SK-N-DZ (cell line): Measurements from ENCODE around the gene PBX2.
"Not testable (repeated sequence)": the region's sequence is repeated elsewhere in the genome, so short reads cannot be mapped to it uniquely, and the experiment has no call there.

Experiments used
- DNase-seq: peaks from one replicate; pipeline ENCODE4 v3.0.0-alpha.2; 2015; ENCODE audit warnings: low spot score

Gene PBX2

DNA sequence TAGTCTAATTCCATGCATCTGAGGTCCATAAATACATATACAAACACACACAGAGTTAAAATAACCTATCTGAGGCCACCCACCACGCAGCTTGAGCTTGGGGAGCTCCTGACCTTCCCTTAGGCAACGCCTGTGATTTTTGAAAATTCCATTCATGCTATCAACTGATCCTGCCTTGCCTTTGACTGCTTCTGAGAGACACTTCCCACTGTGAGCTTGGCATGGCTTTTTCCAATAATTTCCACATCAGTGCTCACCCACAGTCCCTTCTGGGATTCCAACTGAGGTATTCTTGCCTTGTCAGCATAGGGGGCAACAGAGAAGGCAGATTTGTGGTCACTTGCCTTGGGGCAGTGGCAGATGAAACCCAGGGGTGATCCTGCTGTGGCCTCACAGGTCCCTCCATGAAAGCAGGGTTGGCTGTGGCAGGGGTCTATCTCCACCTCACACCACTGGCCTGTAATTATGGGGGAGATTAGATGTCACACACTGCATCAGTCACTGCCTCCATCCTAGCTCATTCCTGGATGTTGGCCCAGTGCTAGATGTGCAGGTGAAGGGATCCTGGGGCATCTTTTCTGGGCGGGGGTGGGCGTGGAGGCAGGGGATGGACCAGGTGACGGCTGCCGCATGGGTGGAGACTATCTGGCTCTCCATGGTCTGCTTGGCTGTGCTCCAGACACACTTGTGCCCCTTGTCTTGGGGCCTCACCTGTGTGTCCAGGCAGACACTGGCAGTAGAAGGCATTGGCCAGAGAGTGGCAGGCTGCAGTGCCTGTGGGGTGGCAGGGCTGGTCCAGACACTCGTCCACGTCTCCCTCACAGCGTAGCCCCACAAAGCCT lies 13.6 kb upstream of the PBX2 start:
- no peak for DNase-seq

GRCh38 chr6:32202186-32202585 lies 12.2 kb upstream of the PBX2 start:
- DNase-seq: no peak

GRCh38 chr6:32200711-32201475 lies 10.9 kb upstream of the PBX2 start:
- no peak for DNase-seq

DNA sequence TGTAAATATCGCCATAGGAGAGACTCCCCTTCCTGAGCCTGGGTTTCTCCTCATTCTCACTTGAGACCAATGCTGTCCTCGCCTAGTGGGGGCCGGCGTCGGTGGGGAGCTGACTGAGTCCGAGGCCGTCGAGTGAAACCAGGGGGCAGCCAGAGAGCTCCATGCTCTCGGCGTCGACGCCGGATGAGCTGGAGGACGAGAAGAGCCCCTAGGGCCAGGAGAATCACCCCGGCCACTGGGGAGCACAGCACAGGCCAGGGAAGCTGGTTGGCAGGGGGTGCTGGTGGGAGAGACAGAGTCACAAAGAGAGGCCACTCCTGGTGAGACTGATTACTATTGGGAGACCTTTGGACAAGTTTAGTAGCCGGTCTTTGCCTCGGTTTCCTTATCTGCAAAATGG lies 8.9 kb upstream of the PBX2 start:
- no peak for DNase-seq

- no peak for DNase-seq
These were observed 8.3 kb upstream of the PBX2 start for GRCh38 chr6:32198345-32198696.

DNA sequence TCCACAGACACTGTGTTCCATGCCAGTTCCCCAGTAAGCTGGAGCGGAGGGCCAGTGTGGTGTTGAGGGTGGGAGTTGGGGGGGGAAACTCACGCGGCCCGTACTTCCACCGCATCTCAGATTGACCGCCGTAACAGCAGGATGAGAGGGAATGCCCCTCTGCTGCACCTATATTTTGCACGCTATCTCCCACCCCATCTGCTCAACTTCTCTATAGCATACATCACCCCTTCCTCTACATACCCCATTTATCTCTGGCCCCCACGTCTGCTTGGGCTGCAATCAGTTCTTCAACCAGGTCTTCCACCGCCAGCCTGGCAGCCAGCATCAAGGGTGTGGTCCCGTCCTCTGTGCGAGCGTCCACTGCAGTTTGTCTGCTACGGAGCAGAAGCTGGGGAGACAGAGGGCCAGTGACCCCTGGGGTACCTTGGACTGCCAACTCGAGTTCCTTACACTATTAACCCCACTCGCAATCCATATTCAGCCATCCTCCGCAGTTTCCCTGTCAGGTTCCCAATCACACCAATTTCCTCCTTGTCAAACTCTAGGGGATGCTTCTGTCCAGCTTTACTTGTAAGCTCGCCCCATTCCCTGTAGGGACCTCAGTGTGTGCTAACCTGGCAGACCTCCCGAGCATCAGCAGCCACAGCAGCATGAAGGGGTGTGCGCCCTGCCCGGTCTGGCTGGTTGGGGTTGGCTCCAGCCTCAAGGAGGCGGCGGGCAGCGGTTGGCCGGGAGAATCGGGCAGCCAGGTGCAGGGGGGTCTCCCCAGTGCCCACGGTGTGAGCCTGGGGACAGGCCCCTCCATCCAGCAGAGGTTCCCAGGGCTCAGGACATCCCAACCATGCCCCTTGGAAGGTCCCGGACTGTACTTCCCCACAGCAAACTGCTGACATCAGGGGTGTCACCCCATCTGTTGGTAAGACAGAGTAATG lies 6.9 kb upstream of the PBX2 start:
- peak; percentile 45 for DNase-seq

- peak; percentile 88 for DNase-seq
These were observed 6.1 kb upstream of the PBX2 start for GRCh38 chr6:32195902-32196681.

DNA sequence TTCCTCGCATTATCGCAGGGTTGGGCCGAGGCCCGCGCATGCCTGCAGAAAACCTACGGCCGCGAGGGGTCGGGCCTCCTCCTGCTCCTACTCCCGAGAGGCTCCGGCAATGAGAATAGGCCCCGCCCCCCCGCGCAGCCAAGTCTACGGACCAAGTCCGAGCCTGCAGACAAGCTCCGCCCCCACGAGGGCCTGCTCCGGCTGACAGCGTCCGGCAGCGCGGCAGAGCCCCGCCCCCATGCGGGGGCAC lies 5.6 kb upstream of the PBX2 start:
- peak; percentile 99 for DNase-seq

GRCh38 chr6:32194825-32195651 lies 5.0 kb upstream of the PBX2 start:
- DNase-seq: peak; percentile 72

DNA sequence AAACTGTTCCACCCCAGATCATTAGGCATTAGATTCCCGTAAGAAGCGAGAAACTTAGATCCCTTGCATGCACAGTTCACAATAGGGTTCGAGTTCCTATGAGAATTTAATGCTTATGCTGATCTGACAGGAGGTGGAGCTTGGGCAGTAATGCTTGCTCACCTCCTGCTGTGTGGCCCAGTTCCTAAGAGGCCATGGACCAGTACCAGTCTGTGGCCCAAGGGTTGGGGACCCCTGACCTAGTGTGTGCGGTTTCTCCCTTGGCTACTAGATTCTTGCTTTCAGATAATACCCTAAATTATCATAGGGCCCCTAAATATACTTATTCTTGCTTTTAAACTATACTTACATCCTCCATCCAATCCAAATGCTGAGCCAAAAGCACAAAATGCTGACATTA lies 4.4 kb upstream of the PBX2 start:
- DNase-seq: no peak

DNA sequence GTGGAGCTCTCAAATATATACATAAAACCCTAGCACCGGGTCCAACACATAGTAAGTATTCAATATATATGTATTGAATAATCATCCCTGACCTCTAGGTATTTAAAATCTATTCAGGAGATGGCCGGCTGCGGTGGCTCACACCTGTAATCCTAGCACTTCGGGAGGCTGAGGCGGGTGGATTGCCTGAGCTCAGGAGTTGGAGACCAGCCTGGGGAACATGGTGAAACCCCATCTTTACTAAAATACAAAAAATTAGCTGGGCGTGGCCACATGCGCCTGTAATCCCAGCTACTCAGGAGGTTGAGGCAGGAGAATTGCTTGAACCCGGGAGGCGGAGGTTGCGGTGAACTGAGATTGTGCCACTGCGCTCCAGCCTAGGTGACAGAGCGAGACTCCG lies 3.1 kb upstream of the PBX2 start:
- not testable (repeated sequence) for DNase-seq

GRCh38 chr6:32192608-32193039 lies 2.6 kb upstream of the PBX2 start, which contains the start of gene GPSM3:
Gene GPSM3, minus strand, starts transcription at chr6:32192643. Its CDS starts 130 bp downstream, at chr6:32192513.
- DNase-seq: no peak

DNA sequence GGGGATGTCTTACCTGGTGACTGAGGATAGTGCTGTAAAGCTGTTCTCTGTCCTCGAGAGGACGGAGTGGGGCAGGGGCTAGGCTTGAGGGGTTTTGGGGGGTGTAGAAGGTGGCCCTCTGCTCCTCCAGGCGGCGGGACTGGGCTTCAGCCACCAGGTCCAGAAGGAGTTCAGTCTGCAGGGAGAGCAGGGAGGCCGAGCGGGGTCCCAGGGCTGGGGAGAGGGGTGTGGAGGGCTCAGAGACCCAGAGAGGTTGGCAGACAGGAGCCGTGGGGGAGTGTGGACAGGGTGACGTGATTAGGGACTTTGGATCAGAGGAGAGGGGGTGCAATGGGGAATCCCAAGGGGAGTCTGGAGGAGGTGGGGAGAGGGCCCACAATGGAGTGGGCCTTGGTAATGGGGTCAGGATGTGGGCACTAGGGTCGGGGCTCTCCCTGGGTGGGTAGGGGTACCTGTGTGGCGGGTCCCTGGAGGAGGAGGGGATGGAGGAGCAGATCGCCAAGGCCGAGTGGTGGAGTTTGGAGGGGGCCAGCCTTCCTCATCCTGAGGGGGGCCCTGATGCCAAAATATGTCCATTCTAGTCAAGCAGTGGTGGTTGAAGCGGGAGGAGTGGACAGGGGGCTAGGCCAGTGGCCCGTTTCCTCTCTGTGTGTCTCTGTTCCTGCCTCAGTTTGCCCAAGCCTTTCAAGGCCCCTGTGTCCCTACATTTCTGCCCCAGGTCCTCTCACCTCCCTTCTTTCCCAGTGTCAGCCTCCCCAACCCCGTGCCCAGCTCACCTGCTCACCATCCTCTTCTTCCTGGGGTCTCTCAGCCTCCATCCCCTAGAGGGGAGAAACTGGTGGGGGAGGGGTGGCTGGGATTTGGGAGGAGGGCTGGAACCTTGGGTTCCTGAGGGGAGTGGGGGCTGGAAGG lies 1.9 kb upstream of the PBX2 start:
- DNase-seq: no peak

GRCh38 chr6:32190911-32191677 lies 1.1 kb upstream of the PBX2 start:
- DNase-seq: no peak

DNA sequence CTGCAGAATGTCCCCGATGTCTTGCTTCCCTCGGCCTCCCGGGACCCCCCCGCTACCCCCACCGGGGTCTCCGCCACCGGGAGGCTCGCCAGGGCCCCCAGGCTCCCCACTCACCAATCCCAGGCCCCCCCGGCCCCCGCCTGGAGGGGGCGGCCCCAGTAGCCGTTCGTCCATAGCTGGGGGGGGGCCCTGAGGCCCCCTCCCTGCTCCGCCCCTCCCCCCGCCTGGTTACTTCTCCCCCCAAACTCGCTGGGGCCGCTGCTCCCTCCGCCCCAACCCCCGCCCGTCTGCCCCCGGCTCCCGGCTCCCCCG lies 304 bp downstream of the PBX2 start:
- DNase-seq: no peak

- DNase-seq: no peak
These were observed 797 bp downstream of the PBX2 start for GRCh38 chr6:32189069-32189741.

DNA sequence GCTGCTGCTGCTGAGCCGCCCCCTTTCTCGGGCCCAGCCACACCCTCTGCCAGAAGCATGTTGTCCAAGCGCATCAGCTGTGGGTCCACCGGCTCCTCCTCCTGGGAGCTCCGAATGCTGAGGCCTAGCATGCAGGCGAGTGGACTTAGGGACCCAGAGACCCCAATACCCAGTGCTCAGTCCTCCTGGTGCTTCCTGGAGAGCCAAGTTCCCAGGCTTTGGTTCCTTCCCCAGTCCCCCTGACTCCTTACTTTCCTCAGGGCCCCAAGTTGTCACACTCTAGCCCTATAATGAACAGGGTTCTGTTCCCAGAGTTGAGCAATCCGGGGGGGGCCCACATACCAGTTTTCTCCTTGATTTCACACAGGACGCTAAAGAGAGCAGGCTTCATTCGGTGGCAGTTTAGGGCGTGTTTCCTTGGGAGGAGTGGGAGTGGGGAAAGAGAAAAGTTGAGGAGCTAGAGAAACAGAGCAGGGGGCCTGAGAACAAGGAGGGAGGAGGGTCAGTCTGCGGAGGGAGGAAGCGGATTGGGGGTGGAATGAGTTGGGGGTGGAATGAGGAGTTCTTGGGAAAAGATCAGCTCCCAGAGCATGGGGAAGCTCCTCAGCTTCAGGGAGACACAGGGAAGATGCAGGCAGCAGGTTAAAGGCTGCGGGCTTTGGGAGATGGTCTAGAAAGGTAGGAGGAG lies 1.5 kb downstream of the PBX2 start:
- no peak for DNase-seq
